GM19351 (cell line): ENCODE measurements around the gene CCL4.

ENCODE experiments used
- ATAC-seq: cut with Tn5 transposase; IDR thresholded peaks from one replicate; pipeline ENCODE4 v1.9.1; 2021; ENCODE audit warnings: mild to moderate bottlenecking, moderate library complexity; ENCODE audit not compliant: unreplicated experiment

CCL4 gene

GRCh38 chr17:36142806-36143205, 39.2 kb downstream of the CCL4 start:
- no peak for ATAC-seq

GRCh38 chr17:36144014-36144413, 40.4 kb downstream of the CCL4 start:
- ATAC-seq = no peak

- no peak for ATAC-seq
Observed at GRCh38 chr17:36144981-36145729, 41.5 kb downstream of the CCL4 start.

- ATAC-seq = no peak
Observed at GRCh38 chr17:36147601-36148000, 44.0 kb downstream of the CCL4 start.

DNA sequence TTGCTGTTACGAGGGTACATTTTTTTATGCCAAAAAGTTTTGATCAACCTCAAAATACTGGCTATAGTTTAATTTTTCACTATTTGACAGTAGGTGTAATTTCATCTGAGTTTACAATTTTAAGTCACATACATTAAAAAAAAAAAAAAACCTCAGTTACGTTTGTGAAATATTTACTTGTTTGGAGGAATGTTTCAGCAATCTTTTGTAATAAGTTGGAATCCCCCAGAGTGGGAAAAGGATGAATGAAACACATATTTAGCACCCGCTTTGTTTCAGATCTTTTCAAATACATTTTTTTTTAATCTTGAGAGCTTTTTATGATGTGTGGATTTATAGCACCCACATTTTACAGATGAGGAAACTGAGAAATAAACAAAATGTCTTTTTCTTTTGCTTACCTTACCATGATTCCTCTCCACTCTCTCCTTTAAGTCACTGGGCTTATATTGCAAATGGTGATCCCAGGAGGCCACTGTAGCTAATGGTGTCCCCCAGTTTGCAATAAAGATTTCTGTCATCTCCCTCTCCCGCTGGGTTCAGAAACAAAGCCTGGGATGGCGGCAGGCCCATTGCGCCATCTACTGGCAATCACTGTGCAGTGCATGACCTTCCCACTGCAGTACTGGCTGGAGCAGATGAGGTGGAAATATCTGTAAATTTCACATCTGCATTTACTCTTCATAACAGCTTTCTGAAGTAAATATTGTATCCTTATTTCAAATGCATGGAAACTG, 45.1 kb downstream of the CCL4 start:
- ATAC-seq = no peak

GRCh38 chr17:36149296-36149820, 45.7 kb downstream of the CCL4 start:
- ATAC-seq = no peak

GRCh38 chr17:36151891-36152638, 48.4 kb downstream of the CCL4 start:
- ATAC-seq = no peak

- ATAC-seq = no peak
Observed at GRCh38 chr17:36152639-36153120, 49.1 kb downstream of the CCL4 start.

GRCh38 chr17:36153895-36154610, 50.4 kb downstream of the CCL4 start:
- no peak for ATAC-seq
